ENCODE results near the gene SRXN1. TPM values are rescaled to one million over a fixed set of nuclear protein-coding genes. Genes with fewer than 3 reads are reported as not detected.
"Not testable (repeated sequence)": the region's sequence is repeated elsewhere in the genome, so short reads cannot be mapped to it uniquely, and the experiment has no call there.

SRXN1 gene
- total RNA-seq, 2 experiments from 2014 or later = 17.0 to 18.1 TPM

DNA sequence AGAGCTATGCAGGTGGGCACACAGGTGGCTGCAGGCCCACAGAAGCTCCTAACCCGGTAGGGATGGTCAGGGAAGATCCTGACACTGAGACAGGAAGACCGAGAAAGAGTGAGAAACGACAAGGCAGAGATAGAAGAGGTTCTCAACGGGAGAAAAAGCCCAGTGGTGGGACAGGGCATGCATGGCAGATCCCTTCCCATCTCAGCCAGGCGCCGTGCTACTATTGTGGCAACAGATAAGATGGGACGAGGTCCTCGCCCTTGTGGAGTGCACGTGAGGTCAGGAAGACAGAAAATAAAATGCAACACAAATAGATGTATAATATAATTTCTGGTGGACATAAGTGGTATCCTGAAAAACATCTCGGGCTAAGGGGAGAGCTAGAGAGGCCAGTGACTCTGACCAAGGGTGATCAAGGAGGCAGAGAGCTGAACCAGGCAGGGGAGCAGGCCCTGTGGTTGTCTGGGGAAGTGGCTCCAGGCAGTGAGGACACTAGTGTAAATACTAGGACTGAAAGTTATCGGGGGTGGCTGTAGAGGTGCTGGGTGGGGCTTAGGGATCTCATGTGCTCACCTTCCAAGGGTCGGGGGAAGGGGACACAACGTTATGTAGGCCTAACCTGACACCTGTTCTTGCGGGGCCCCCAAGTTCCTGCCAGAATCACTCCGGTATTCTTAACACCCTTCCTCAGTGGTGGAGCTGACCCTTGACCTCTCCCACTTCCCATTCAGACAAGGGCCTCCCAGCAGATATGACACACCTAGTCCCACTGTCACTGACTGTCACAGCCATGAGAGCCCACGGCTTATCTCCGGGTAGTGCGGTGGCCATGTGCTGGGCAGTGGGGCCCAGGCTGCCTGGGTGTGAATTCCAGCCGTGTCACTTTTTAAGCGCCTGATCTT is 1.0 kb downstream of the SRXN1 start:
- Mint-ChIP-seq H3K9me3 (no peaks in the 10 kb centered on the region), H3K27ac (peak overlapping the region; percentile 74), H3K27me3 (peaks cover 11% of the 10 kb centered on the region), H3K4me1 (peaks cover 18% of the 10 kb centered on the region), H3K4me3 (peak overlapping the region; percentile 85), H3K36me3 (peaks cover 34% of the 10 kb centered on the region)
- no peak for DNase-seq

DNA sequence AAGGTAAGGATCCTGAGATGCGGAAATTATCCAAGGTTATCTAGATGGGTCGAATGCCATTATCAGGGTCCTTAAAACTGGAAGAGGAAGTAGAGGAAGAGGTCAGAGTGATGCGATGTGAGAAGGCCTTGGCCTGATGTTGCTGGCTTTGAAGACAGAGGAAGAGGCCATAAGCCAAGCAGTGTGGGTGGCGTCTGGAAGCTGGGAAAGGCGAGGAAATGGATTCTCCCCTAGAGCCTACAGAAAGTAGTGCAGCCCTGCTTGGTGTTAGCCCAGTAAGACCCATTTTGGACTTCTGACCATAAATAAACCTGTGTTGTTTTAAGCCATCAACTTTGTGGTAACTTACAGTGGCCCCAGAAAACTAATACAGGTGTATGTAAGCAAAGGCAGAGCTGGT is 2.0 kb downstream of the SRXN1 start:
- H3K36me3 Mint-ChIP-seq = peaks cover 39% of the 10 kb centered on the region

DNA sequence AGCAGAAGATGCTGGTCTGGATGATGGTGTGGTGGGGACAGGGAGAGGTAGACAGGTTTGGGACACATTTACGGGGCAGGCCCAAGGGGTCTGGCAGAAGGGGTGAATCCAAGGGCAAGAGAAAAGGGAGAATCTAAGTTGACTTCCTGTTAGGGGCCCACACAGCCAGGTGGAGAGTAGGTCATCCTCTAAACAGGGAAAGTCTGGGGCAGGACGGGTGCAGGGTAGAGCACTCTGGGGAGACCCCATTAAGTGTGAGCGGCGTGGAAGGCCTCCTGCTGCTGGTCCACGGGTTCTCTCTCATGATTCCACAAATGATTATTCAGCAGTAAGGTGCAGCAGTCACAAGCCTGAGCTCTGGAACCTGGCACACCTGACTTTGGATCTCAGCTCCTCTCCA is 2.7 kb downstream of the SRXN1 start:
- Mint-ChIP-seq H3K36me3 (peaks cover 39% of the 10 kb centered on the region), H3K4me1 (peaks cover 18% of the 10 kb centered on the region), H3K27ac (no peak overlapping the region), H3K9me3 (no peaks in the 10 kb centered on the region), H3K27me3 (peaks cover 14% of the 10 kb centered on the region), H3K4me3 (no peak overlapping the region)
- DNase-seq = no peak

More for the DNA sequence above, 2.0 kb downstream of the SRXN1 start:
- Mint-ChIP-seq H3K27ac (no peak overlapping the region), H3K27me3 (peaks cover 11% of the 10 kb centered on the region), H3K4me1 (peaks cover 18% of the 10 kb centered on the region), H3K4me3 (peak overlapping the region; percentile 12), H3K9me3 (no peaks in the 10 kb centered on the region)
- DNase-seq = no peak

DNA sequence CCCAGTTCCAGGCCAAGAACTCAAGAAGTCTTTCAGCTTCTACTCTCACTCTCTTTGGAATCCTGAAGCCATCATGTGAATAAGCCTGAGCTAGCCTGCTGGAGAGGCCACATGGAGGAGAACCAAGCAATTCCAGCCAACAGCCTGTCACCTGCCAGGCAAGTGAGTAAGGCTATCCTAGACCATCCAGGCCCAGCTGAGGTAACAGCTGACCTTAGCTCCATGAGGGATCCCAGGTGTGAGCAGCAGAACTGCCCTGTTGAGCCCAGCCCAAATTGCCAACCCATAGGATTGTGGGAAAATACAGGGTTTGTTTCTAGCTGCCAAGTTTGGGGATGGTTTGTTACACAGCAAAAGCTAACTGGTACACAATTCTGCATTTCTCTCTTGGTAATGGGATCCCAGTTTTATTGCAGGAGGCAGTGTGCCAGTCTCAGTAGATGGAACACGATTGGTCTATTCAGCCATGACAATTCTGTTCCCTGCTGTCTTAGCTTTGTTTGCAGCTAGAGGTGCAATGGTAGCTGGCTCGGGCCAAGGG is 5.5 kb downstream of the SRXN1 start:
- Mint-ChIP-seq H3K27me3 (peaks cover 20% of the 10 kb centered on the region), H3K36me3 (peaks cover 39% of the 10 kb centered on the region), H3K9me3 (no peaks in the 10 kb centered on the region), H3K4me1 (peaks cover 10% of the 10 kb centered on the region), H3K27ac (no peak overlapping the region), H3K4me3 (no peak overlapping the region)
- DNase-seq = no peak

DNA sequence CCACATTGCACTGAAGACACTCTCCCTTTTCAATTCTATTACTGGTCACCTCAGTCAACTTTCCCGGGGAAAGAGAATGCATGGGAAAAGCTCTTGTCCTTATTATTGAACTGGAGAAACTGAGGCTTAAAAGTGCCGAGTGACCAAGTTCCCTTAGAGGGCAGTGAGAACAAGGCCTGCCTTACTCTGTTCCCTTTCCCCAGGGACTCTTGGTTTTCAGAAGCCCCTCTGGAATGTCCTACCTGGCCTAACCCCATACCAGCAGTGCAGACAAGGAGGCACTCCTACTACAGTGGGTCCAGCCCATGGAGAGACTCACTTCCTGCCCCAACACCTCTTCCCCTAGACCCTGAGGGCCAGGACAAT is 6.1 kb downstream of the SRXN1 start:
- peaks cover 21% of the 10 kb centered on the region for H3K27me3 Mint-ChIP-seq
- peaks cover 4% of the 10 kb centered on the region for H3K4me1 Mint-ChIP-seq
- H3K4me3 Mint-ChIP-seq = no peak overlapping the region
- no peaks in the 10 kb centered on the region for H3K9me3 Mint-ChIP-seq
- H3K36me3 Mint-ChIP-seq = peaks cover 37% of the 10 kb centered on the region
- no peak for DNase-seq
- H3K27ac Mint-ChIP-seq = no peak overlapping the region

DNA sequence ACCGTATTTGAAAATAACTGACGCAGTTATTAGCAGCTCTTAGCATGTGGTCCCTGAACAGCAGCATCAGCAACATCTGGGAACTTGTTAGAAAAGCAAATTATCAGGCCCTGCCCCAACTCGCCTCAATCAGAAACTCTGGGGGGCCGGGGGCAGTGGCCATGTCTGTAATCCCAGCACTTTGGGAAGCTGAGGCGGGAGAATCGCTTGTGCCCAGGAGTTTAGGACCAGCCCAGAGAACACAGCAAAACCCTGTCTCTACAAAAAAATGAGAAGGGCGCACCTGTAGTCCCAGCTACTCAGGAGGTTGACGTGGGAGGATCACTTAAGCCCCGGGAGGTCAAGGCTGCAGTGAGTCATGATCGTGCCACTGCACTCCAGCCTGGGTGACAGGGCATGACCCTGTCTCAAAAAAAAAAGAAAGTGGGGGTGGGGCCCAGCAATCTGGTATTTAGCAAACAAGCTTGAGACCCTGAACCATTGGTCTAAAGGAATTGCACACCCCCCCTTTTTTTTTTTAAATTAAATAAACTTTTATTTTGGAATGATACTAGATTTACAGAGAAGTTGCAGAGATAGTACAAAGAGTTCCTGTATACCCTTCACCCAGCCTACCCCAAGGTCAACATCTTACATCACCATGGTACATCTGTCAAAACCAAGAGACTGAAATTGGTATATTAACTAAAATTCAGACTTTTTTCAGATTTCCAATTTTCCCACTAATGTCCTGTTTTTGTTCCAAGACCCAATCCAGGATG is 6.7 kb downstream of the SRXN1 start:
- Mint-ChIP-seq H3K4me3 (no peak overlapping the region), H3K36me3 (peaks cover 33% of the 10 kb centered on the region), H3K27me3 (peaks cover 24% of the 10 kb centered on the region), H3K4me1 (peaks cover 2% of the 10 kb centered on the region), H3K27ac (no peak overlapping the region), H3K9me3 (no peaks in the 10 kb centered on the region)
- DNase-seq = no peak

DNA sequence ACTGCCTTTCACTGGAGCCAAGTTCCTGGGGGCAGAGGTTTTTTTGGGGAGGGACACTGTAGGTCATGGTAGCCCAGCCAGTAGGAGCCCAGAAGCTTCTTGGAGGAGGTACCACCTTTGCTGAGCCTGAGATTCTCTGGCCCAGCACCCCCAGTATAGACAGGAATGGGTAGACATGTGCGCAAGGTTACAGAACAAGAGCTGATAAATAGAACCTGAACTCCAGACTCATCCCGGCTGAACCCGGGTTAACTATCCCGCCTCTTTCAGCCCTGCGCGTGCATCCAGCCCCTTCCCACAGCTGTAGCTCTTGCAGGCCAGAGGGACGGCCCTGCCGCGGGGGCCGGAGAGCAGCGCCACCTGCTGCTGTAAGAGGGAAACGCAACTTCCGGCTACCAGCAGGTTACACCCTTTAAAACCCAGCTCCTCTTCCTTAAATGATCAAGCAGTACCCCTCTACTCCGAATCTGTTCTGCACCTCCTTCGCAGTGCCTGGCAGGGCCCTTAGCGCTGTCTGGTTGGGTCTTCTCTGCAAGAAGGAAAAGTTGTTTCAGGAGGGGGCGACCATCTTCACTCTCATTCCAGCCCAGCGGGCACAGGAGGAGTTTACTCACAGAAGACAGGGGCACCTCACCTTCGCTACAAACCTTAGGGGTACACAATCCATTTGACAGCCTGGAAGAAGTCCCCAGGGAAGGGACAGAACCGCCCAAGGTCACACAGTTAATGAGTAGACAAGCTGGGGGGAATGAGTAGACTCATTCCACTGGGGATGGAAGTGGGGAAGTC is 7.5 kb downstream of the SRXN1 start:
- peaks cover 2% of the 10 kb centered on the region for H3K4me1 Mint-ChIP-seq
- no peak overlapping the region for H3K27ac Mint-ChIP-seq
- DNase-seq = peak; percentile 73
- H3K4me3 Mint-ChIP-seq = no peak overlapping the region
- no peaks in the 10 kb centered on the region for H3K9me3 Mint-ChIP-seq
- H3K27me3 Mint-ChIP-seq = peaks cover 29% of the 10 kb centered on the region
- H3K36me3 Mint-ChIP-seq = peaks cover 33% of the 10 kb centered on the region

DNA sequence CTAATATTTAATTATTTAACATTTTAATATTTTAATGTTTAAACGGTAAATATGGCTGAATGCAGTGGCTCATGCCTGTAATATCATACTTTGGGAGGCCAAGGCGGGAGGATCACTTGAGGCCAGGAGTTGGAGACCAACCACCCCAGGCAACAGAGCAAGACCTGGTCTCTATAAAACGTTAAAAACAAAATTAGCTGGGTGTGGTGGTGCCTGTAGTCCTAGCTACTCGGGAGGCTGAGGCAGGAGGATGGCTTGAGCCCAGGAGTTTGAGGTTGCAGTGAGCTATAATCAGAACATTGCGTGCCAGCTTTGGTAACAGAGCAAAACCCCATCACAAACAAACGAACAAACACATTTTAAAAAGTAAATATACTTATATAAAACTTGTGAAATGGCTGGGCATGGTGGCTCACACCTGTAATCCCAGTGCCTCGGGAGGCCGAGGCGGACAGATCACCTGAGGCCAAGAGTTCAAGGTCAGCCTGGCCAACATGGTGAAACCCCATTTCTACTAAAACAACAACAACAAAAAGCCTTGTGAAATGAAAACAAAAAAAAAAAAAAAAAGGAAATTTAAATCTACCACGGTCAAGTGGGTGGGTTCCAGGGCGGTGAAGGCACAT is 8.2 kb downstream of the SRXN1 start:
- H3K9me3 Mint-ChIP-seq = no peaks in the 10 kb centered on the region
- no peak for DNase-seq
- H3K4me1 Mint-ChIP-seq = no peaks in the 10 kb centered on the region
- H3K27me3 Mint-ChIP-seq = peaks cover 29% of the 10 kb centered on the region
- H3K27ac Mint-ChIP-seq = no peak overlapping the region
- H3K36me3 Mint-ChIP-seq = peaks cover 28% of the 10 kb centered on the region
- H3K4me3 Mint-ChIP-seq = no peak overlapping the region

DNA sequence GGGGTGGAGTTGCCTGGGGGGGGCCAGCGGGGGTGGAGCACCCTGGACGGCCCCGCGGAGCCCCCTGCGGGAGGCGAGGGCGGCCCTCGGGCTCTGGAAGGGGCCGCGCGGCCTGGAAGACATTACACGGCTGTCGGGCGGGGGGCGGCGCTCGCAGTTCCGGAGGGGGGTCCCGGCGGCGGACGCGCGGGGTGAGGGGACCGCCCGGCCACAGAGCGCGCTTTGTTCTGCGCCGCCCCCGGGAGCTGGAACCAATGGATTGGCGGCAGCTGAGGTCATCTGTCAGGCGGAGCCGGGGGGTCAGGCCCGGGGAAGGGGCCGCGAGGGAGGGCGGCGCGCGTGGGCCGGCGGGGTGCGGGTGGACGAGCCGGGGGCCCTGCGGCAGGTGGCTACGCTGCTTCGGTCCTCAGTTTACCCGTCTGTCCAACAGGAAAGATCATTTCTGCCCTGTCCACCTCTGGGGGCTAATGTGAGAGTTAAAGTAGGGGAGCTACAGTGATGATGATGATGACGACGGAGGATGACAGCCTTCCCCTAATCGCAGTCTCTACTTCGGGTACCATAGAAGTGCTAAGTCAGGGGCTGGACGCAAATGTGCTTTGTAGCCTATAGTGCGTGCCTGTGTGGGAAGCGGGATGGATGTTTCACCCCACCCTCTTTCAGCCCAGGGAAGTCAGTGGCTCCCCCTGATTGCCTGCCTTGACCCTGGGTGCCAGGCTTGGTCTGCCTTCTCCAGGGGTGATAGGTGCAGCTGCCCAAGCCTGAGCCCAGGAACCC is 10.4 kb downstream of the SRXN1 start:
- Mint-ChIP-seq H3K27ac (no peak overlapping the region), H3K4me1 (no peaks in the 10 kb centered on the region), H3K4me3 (no peak overlapping the region), H3K36me3 (peaks cover 11% of the 10 kb centered on the region), H3K27me3 (peaks cover 32% of the 10 kb centered on the region), H3K9me3 (no peaks in the 10 kb centered on the region)
- DNase-seq = no peak

DNA sequence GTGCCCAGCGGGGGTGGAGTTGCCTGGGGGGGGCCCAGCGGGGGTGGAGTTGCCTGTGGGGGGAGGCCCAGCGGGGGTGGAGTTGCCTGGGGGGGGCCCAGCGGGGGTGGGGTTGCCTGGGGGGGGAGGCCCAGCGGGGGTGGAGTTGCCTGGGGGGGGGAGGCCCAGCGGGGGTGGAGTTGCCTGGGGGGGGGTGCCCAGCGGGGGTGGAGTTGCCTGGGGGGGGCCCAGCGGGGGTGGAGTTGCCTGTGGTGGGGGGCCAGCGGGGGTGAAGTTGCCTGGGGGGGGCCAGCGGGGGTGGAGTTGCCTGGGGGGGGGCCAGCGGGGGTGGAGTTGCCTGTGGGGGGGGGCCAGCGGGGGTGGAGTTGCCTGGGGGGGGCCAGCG is 11.0 kb downstream of the SRXN1 start:
- not testable (repeated sequence) for H3K4me3 Mint-ChIP-seq, H3K9me3 Mint-ChIP-seq, H3K27ac Mint-ChIP-seq, H3K4me1 Mint-ChIP-seq, DNase-seq, H3K36me3 Mint-ChIP-seq
- H3K27me3 Mint-ChIP-seq = peaks cover 33% of the 10 kb centered on the region

DNA sequence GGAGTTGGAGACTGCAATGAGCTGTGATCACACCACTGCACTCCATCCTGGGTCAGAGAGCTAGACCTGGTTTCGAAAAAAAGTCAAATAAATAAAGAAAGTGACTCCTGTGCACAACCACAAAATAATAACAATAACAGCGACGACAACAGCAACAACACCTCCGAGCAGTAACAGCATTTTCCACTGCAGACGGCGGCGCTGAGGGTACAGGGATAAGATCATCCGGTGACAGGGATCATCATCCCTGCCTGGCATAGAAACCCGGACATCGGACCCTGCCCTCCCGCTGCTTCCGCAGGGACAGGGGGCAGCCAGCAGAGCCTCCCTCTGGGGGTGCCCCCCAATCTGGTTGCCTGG is 11.5 kb downstream of the SRXN1 start:
- Mint-ChIP-seq H3K9me3 (no peaks in the 10 kb centered on the region), H3K36me3 (no peaks in the 10 kb centered on the region), H3K27ac (no peak overlapping the region), H3K27me3 (peaks cover 33% of the 10 kb centered on the region), H3K4me3 (no peak overlapping the region), H3K4me1 (no peaks in the 10 kb centered on the region)
- no peak for DNase-seq

DNA sequence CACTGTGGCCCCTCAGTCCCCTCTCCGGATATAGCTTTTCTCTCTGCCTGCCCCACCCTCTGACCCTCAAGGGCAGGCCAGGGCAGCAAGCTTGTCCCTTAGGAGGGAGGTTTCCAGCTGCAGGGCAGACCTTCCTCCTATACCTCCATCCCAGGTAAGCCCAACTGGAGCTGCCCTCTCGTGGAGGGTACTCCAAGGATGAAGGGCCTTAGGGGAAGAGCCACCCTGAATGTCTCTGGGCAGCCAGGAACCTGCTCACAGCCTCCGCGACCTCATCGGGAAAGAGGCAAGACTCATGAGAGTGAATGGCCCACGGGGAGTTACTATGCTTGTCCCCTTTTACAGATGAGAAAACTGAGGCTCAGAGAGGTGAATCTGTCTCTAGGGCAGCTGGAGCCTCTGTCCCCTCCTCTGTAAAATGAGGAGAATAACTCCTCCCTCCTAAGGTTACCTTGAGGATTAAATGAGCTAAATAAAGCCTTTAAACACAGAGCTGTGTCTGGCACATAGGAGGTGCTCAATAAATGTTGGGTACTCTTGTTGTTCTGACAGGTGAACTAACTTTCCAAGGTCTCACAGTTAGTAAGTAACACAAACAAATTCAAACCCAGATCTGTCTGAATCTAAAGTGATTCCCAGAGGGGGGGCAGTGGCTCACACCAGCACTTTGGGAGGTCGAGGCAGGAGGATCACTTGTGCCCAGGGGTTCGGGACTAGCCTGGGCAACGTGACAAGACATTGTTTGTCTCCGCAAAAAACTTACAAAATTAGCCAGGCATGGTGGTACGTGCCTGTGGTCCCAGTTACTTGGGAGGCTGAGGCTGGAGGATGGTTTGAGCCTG is 12.1 kb downstream of the SRXN1 start:
- DNase-seq = no peak
- H3K27ac Mint-ChIP-seq = no peak overlapping the region
- H3K9me3 Mint-ChIP-seq = no peaks in the 10 kb centered on the region
- H3K36me3 Mint-ChIP-seq = no peaks in the 10 kb centered on the region
- H3K27me3 Mint-ChIP-seq = peaks cover 33% of the 10 kb centered on the region
- no peaks in the 10 kb centered on the region for H3K4me1 Mint-ChIP-seq
- no peak overlapping the region for H3K4me3 Mint-ChIP-seq

DNA sequence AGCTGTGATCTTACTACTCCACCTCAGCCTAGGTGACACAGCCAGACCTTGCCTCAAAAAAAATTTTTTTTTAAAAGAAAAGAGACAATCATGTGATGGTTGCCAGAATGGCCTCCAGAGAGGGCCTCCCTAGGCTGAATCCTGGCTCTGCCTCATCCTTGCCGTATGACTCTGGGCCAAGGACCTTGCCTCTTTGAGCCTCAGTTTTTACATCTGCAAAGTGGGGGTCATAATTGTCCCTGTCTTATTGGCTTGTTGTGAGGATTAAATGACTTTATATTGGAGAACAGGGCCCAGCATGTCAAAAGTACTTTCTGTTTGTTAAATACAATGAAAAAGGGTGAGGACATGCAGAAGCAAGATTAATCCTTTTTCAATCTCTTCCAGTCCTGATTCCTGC is 14.4 kb downstream of the SRXN1 start:
- no peak overlapping the region for H3K4me3 Mint-ChIP-seq
- no peaks in the 10 kb centered on the region for H3K4me1 Mint-ChIP-seq

More for the DNA sequence above, 14.4 kb downstream of the SRXN1 start:
- Mint-ChIP-seq H3K9me3 (no peaks in the 10 kb centered on the region), H3K27ac (no peak overlapping the region), H3K27me3 (peaks cover 23% of the 10 kb centered on the region), H3K36me3 (no peaks in the 10 kb centered on the region)
- no peak for DNase-seq
